Pancreas (tissue), 10 donors: ENCODE measurements around the gene TLE1. TPM values are rescaled to one million over a fixed set of nuclear protein-coding genes. Genes with fewer than 3 reads are reported as not detected.

ENCODE experiments used
- ATAC-seq, 4 donors: fragments of 200-7000 bp; cut with Tn5 transposase; one replicate each; pipeline versions ENCODE4 v1.8.0 to v1.9.1; 2020; ENCODE audit warnings: mild to moderate bottlenecking in 4 of 4, moderate library complexity in 4 of 4
- DNase-seq, 6 donors: peaks; one replicate each; pipeline ENCODE4 v3.0.0-alpha.2; 2020
- FAIRE-seq: peaks from 2 replicates; lab custom pipeline; 2012; peaks lifted over from hg19 to GRCh38; lab: Jason Lieb, UNC
- H3K27ac ChIP-seq, 4 donors: fragments of 200-600 bp; sonication (generic); 1 replicate in 3 of 4; 2 replicates in 1 of 4; pipeline versions ENCODE4 v1.5.0 to v1.8.0; 2020
- H3K27me3 ChIP-seq, 4 donors: fragments of 200-600 bp; one replicate each; pipeline ENCODE4 v1.8.0; 2021
- H3K36me3 ChIP-seq, 3 donors: fragments of 200-600 bp; sonication (generic) in 1 of 3; one replicate each; pipeline versions ENCODE4 v1.5.0 to v1.8.0; 2020 to 2021
- H3K4me1 ChIP-seq, 3 donors: fragments of 200-600 bp; one replicate each; pipeline ENCODE4 v1.8.0; 2021
- H3K4me3 ChIP-seq, 4 donors: fragments of 200-600 bp; sonication (generic) in 2 of 4; one replicate each; pipeline versions ENCODE4 v1.5.0 to v1.8.0; 2020 to 2021
- H3K9me3 ChIP-seq, 4 donors: fragments of 200-600 bp; one replicate each; pipeline ENCODE4 v1.8.0; 2021
- WGBS, 2 donors: extraction: QIAGEN DNeasy Blood & Tissue Kit; methylation state at CpG; one replicate each; pipeline ENCODE4 v1.1.7; 2013; 5-methylcytosine and 5-hydroxymethylcytosine counted together
- intact Hi-C, 3 donors: fragments of 100-400 bp; cut with DNase I; formaldehyde crosslinking; loops; one replicate each; pipeline versions ENCODE4 v1.11.1 to v1.14.2; 2022
- polyA plus RNA-seq, 2 donors: library from polyadenylated mRNA; stranded (reverse); fragments of 200-250 nt; gene quantifications; one replicate each; pipeline ENCODE4 v1.2.3, GENCODE V29; 2013
- total RNA-seq, 6 donors: library from RNA; stranded (reverse); fragmentation: NEBNext Ultra II Directional in 4 of 6; extraction: Animal tissue kit (Norgen Biotek cat#: 25700) in 4 of 6; gene quantifications; one replicate each; pipeline versions ENCODE4 v1.2.1 to v1.2.4, GENCODE V29; 2021 to 2023
- TF ChIP-seq, protein P1 (sequence below), 4 donors: fragments of 200-600 bp; sonication (generic) in 3 of 4; IDR thresholded peaks; one replicate each; pipeline versions ENCODE4 v1.5.0 to v1.8.0; 2021; ENCODE audit warnings: antibody characterized with exemption in 4 of 4
- donor health status: healthy with polysubstance abuse.
- donor health status: DM: no; HTN: no; CAD: no; lungs with moderate emphysema.
- donor health status: DM: no; HTN: no; CAD: no.
- donor health status: control.
- donor health status: control.
- donor health status: Bipolar disorder and iron deficiency.
- donor health status: DM: yes; HTN: yes; CAD: no.
- donor health status: DM: no; HTN: no; CAD: no.
- donor health status: DM: no; HTN: no; CAD: no.
- donor health status: DM: yes; HTN: yes; CAD: no.

The TLE1 gene
- total and polyA plus RNA-seq, 8 donors: 15.1 to 38.9 (median 28.4) TPM

- no peak overlapping the region for H3K4me3 ChIP-seq
- no peak overlapping the region for H3K27ac ChIP-seq
- no peak for DNase-seq
- FAIRE-seq: no peak
- H3K4me1 ChIP-seq: peaks cover 0 to 9% (median 0%) of the 10 kb centered on the region in 3 donors
- no peak for ATAC-seq
- 89 to 93% methylated on average over 1 of the region's 1 CpG for WGBS, 2 donors
- no peaks in the 10 kb centered on the region for H3K9me3 ChIP-seq
- H3K27me3 ChIP-seq: no peaks in the 10 kb centered on the region
- H3K36me3 ChIP-seq: no peaks in the 10 kb centered on the region
- intact Hi-C loops: no loop called here
- TF ChIP-seq, protein P1, sequence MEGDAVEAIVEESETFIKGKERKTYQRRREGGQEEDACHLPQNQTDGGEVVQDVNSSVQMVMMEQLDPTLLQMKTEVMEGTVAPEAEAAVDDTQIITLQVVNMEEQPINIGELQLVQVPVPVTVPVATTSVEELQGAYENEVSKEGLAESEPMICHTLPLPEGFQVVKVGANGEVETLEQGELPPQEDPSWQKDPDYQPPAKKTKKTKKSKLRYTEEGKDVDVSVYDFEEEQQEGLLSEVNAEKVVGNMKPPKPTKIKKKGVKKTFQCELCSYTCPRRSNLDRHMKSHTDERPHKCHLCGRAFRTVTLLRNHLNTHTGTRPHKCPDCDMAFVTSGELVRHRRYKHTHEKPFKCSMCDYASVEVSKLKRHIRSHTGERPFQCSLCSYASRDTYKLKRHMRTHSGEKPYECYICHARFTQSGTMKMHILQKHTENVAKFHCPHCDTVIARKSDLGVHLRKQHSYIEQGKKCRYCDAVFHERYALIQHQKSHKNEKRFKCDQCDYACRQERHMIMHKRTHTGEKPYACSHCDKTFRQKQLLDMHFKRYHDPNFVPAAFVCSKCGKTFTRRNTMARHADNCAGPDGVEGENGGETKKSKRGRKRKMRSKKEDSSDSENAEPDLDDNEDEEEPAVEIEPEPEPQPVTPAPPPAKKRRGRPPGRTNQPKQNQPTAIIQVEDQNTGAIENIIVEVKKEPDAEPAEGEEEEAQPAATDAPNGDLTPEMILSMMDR (IDR thresholded peaks at IDR 0.05): no peak
Measured at GRCh38 chr9:81537964-81538363, 151.4 kb downstream of the TLE1 start.

DNA sequence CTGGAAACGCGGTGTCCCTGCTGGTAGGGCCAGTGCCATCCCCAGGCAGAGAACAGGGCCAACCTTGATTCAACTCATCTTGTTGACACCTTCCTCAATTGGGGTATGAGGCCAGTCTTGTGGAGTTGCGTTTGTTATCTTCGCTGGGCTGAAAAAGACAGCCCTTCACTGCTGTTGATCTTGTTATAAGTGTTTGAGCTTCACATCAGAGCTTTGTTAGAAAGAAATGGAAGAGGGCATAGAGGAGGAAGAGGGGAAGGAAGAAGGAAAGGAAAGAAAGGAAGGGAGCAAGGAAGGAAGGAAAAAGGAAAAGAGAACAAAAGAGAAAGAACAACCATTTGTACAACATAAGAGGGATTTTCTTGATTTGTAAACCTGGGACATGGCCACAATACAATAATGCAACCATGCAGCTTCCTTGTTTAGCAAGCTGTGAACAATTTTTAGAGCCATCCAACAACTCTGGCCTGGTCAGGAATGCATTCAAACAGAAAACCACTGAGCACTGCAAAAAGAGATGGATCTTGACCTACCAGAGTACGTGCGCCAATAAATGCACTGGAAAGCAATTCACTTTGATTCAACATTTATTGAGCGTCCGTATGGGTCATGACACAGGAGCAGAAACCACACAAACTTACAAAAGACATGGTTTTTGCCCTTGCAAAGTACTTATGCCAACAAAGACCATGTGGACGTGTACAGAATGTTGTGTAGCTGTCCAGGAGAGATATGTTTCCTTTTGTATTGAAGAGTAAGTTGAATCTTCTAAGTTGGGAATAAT, 152.9 kb downstream of the TLE1 start:
- Histone ChIP-seq H3K9me3 (no peaks in the 10 kb centered on the region), H3K27ac (no peak overlapping the region), H3K4me3 (no peak overlapping the region), H3K4me1 (peaks cover 0 to 9% (median 0%) of the 10 kb centered on the region in 3 donors), H3K27me3 (no peaks in the 10 kb centered on the region), H3K36me3 (no peaks in the 10 kb centered on the region)
- 85 to 89% methylated on average over 9 of the region's 9 CpGs for WGBS, 2 donors
- FAIRE-seq (no peak), DNase-seq (no peak), ATAC-seq (no peak)
- intact Hi-C loops: no loop called here
- TF ChIP-seq, protein P1 (IDR thresholded peaks at IDR 0.05): no peak

DNA sequence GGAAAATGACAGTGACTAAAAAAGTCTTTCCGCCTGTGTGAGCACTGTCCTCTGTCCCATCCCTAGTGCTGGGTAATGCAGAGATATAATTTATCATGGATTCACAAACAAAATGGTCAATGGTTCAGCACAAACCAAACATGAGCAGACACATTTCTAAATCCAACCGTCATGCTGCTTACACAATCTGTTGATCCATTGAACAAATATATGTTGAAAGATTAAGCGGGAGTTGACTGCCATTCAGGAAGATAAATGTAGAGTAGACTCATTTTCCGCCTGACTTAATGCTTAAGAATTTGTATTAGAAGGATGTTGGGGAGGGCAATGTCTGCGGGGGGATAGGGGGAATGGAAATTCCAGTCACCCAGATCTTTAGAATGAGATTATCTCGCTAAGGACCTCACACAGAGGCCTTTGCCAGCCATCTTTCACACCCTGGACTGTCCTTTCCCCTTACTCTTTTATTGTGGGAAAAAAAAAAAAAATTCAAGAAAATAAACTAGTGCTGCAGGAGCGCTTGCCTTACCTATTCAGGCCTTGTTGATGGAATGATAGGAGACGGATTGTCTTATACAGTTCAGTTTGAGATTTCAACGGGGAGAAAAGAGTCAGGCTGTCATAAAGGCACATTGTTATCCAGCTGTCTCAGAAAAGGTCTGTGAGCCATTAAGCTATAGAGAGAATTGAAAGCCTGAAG, 153.7 kb downstream of the TLE1 start:
- intact Hi-C loops: no loop called here
- 52 to 55% methylated on average over 9 of the region's 9 CpGs for whole genome bisulfite sequencing, 2 donors
- Histone ChIP-seq H3K36me3 (no peaks in the 10 kb centered on the region), H3K4me3 (no peak overlapping the region), H3K4me1 (peaks cover 0 to 9% (median 0%) of the 10 kb centered on the region in 3 donors), H3K27ac (no peak overlapping the region), H3K9me3 (no peaks in the 10 kb centered on the region), H3K27me3 (no peaks in the 10 kb centered on the region)
- TF ChIP-seq, protein P1 (IDR thresholded peaks at IDR 0.05): no peak
- FAIRE-seq: no peak
- DNase-seq: no peak
- ATAC-seq: peak; percentile 66 to 89 (median 76)

GRCh38 chr9:81534138-81534875, 155.0 kb downstream of the TLE1 start:
- FAIRE-seq (no peak), ATAC-seq (no peak), DNase-seq (no peak)
- Histone ChIP-seq H3K9me3 (no peaks in the 10 kb centered on the region), H3K27ac (no peak overlapping the region), H3K4me1 (peaks cover 0 to 19% (median 7%) of the 10 kb centered on the region in 3 donors), H3K4me3 (no peak overlapping the region), H3K36me3 (no peaks in the 10 kb centered on the region), H3K27me3 (no peaks in the 10 kb centered on the region)
- TF ChIP-seq, protein P1 (IDR thresholded peaks at IDR 0.05): no peak
- intact Hi-C loops: no loop called here
- 92 to 94% methylated on average over 4 of the region's 4 CpGs for WGBS, 2 donors

Other genes with a start within 250 kb of the TLE1 start
- not detected for gene SPATA31D4, start 238.9 kb upstream of the TLE1 start, total RNA-seq
- gene SPATA31D4, start 238.9 kb upstream of the TLE1 start, polyA plus RNA-seq: under 1 TPM in 1 of 2 donors, not detected in 1; 0.04 TPM